ENCODE results near the gene HGFAC. TPM values are rescaled to one million over a fixed set of nuclear protein-coding genes. Genes with fewer than 3 reads are reported as not detected.

Gene HGFAC
- total RNA-seq (ENCODE audit: insufficient read depth, low replicate concordance), result 3.1 TPM

- DNase-seq (ENCODE audit: low spot score), result no peak
Measured at GRCh38 chr4:3441501-3442459, at the start of gene HGFAC. TSS of gene HGFAC (plus strand) at chr4:3441968. CDS start at chr4:3442002, 34 bp downstream.

- DNase-seq (ENCODE audit: low spot score), result no peak
Measured at GRCh38 chr4:3392321-3392720, 49.4 kb upstream of the HGFAC start.

- DNase-seq (ENCODE audit: low spot score), result no peak
Measured at GRCh38 chr4:3393171-3393570, 48.6 kb upstream of the HGFAC start.

GRCh38 chr4:3396600-3396999 is 45.2 kb upstream of the HGFAC start:
- no peak for DNase-seq (ENCODE audit: low spot score)

- DNase-seq (ENCODE audit: low spot score), result no peak
Measured at GRCh38 chr4:3397128-3397527, 44.6 kb upstream of the HGFAC start.

GRCh38 chr4:3399277-3400194 is 42.2 kb upstream of the HGFAC start:
- no peak for DNase-seq (ENCODE audit: low spot score)

- no peak for DNase-seq (ENCODE audit: low spot score)
Measured at GRCh38 chr4:3401436-3402171, 40.2 kb upstream of the HGFAC start.

GRCh38 chr4:3402491-3403347 is 39.0 kb upstream of the HGFAC start:
- DNase-seq (ENCODE audit: low spot score), result peak; percentile 28

- DNase-seq (ENCODE audit: low spot score), result no peak
Measured at GRCh38 chr4:3403348-3403906, 38.3 kb upstream of the HGFAC start.

GRCh38 chr4:3404546-3404945 is 37.2 kb upstream of the HGFAC start:
- DNase-seq (ENCODE audit: low spot score), result no peak

GRCh38 chr4:3405176-3405575 is 36.6 kb upstream of the HGFAC start:
- DNase-seq (ENCODE audit: low spot score), result peak; percentile 23

- DNase-seq (ENCODE audit: low spot score), result no peak
Measured at GRCh38 chr4:3406021-3406420, 35.7 kb upstream of the HGFAC start.

- no peak for DNase-seq (ENCODE audit: low spot score)
Measured at GRCh38 chr4:3406431-3406830, 35.3 kb upstream of the HGFAC start.

GRCh38 chr4:3407171-3407771 is 34.5 kb upstream of the HGFAC start:
- DNase-seq (ENCODE audit: low spot score), result no peak

GRCh38 chr4:3407930-3408792 is 33.6 kb upstream of the HGFAC start:
- no peak for DNase-seq (ENCODE audit: low spot score)

GRCh38 chr4:3408793-3409330 is 32.9 kb upstream of the HGFAC start:
- no peak for DNase-seq (ENCODE audit: low spot score)

- peak; percentile 8 for DNase-seq (ENCODE audit: low spot score)
Measured at GRCh38 chr4:3409571-3410091, 32.1 kb upstream of the HGFAC start.

Measured in umbilical cord (tissue), 2 donors.